Astrocyte of the spinal cord (primary cell): ENCODE measurements around the gene TRIM31.

Experiments used
- DNase-seq: peaks from one replicate; pipeline ENCODE4 v3.0.0; 2011; ENCODE audit warnings: low read depth, low spot score
- H3K4me3 ChIP-seq: 2 replicates; pipeline ENCODE4 v1.5.1; 2011; ENCODE audit warnings: low read depth, mild to moderate bottlenecking, low read length, moderate library complexity
- CTCF ChIP-seq: IDR thresholded peaks from 2 replicates; pipeline ENCODE4 v1.5.1; 2012; ENCODE audit warnings: low read depth, mild to moderate bottlenecking, low read length, inconsistent platforms
- in situ Hi-C: cut with HindIII; loops from 2 replicates; pipeline ENCODE4 v1.10.0; 2017; ENCODE audit warnings: low sequenced_read_pairs

TRIM31 gene

GRCh38 chr6:30111266-30111856, 1.5 kb downstream of the TRIM31 start:
- H3K4me3 ChIP-seq = no peak overlapping the region
- in situ Hi-C loops = no loop called here
- TF ChIP-seq CTCF = no peak
- no peak for DNase-seq

GRCh38 chr6:30104661-30105060, 8.2 kb downstream of the TRIM31 start:
- no peak for TF ChIP-seq CTCF
- in situ Hi-C loops = no loop called here
- DNase-seq = no peak
- no peak overlapping the region for H3K4me3 ChIP-seq

GRCh38 chr6:30103872-30104179, 9.1 kb downstream of the TRIM31 start:
- in situ Hi-C loops = no loop called here
- DNase-seq = no peak
- TF ChIP-seq CTCF = no peak
- no peak overlapping the region for H3K4me3 ChIP-seq

GRCh38 chr6:30102970-30103871, 9.7 kb downstream of the TRIM31 start:
- H3K4me3 ChIP-seq = peak overlapping the region; percentile 33
- in situ Hi-C loops = no loop called here
- DNase-seq = peak; percentile 87
- TF ChIP-seq CTCF = peak; percentile 95

- no peak for DNase-seq
- in situ Hi-C loops = no loop called here
- TF ChIP-seq CTCF = no peak
- H3K4me3 ChIP-seq = no peak overlapping the region
Observed at GRCh38 chr6:30102414-30102969, 10.4 kb downstream of the TRIM31 start.

- H3K4me3 ChIP-seq = peak overlapping the region; percentile 42
- DNase-seq = peak; percentile 77
- in situ Hi-C loops = no loop called here
- TF ChIP-seq CTCF = no peak
Observed at GRCh38 chr6:30101444-30102413, 11.2 kb downstream of the TRIM31 start.
